Prostate gland (tissue), 2 donors: Measurements from ENCODE around the gene PTN. TPM values are rescaled to one million over a fixed set of nuclear protein-coding genes. Genes with fewer than 3 reads are reported as not detected.

ENCODE experiments used
- DNase-seq: peaks from one replicate; pipeline ENCODE4 v3.0.0-alpha.2; 2019; ENCODE audit warnings: low spot score
- H3K27ac ChIP-seq, 2 donors: fragments of 200-600 bp; sonication (generic); 2 replicates each; pipeline ENCODE4 v1.5.1; 2017 to 2019
- H3K27me3 ChIP-seq: fragments of 200-600 bp; sonication (generic); replicated peaks from 2 replicates; pipeline ENCODE4 v1.5.1; 2019; ENCODE audit not compliant: insufficient read depth
- H3K36me3 ChIP-seq, 2 donors: fragments of 200-600 bp; sonication (generic); 1 replicate in 1 of 2; 2 replicates in 1 of 2; pipeline versions ENCODE4 v1.5.1 to v1.8.1; 2017 to 2019
- H3K4me1 ChIP-seq: fragments of 200-600 bp; sonication (generic); replicated peaks from 2 replicates; pipeline ENCODE4 v1.5.1; 2019
- H3K4me3 ChIP-seq, 2 donors: fragments of 200-600 bp; sonication (generic); 2 replicates each; pipeline ENCODE4 v1.5.1; 2017 to 2019
- H3K9me3 ChIP-seq: fragments of 200-600 bp; sonication (generic); 2 replicates; pipeline ENCODE4 v1.5.1; 2017
- POLR2A ChIP-seq: fragments of 450-650 bp; IDR thresholded peaks from one replicate; pipeline ENCODE4 v1.6.1; 2016; ENCODE audit warnings: antibody characterized with exemption, mild to moderate bottlenecking
- POLR2AphosphoS5 ChIP-seq: sonication (generic); formaldehyde crosslinking; IDR thresholded peaks from one replicate; pipeline ENCODE4 v1.6.1; 2017; ENCODE audit warnings: antibody characterized with exemption
- WGBS: methylation state at CpG from one replicate; pipeline ENCODE4 v1.1.5; 2018; 5-methylcytosine and 5-hydroxymethylcytosine counted together
- intact Hi-C: fragments of 100-400 bp; cut with DNase I; formaldehyde crosslinking; loops from one replicate; pipeline ENCODE4 v1.14.2; 2022
- total RNA-seq, 2 donors: library from RNA; depleted of rRNA; stranded (reverse); fragments of >200 nt; gene quantifications; one replicate each; pipeline ENCODE4 v1.1.0, GENCODE V29; 2016
- TF ChIP-seq, protein P1 (sequence below), 4 experiments: fragments of 200-600 bp in 2 of 4; fragments of 450-650 bp in 2 of 4; sonication (generic) in 2 of 4; IDR thresholded peaks; 1 replicate in 3 of 4; 2 replicates in 1 of 4; pipeline ENCODE4 v1.5.1; 2016 to 2019; ENCODE audit warnings: antibody characterized with exemption in 4 of 4, mild to moderate bottlenecking in 2 of 4, moderate library complexity in 2 of 4

Gene PTN
- total RNA-seq, 2 donors from 2014 or later, result 56.6 to 96.6 TPM

DNA sequence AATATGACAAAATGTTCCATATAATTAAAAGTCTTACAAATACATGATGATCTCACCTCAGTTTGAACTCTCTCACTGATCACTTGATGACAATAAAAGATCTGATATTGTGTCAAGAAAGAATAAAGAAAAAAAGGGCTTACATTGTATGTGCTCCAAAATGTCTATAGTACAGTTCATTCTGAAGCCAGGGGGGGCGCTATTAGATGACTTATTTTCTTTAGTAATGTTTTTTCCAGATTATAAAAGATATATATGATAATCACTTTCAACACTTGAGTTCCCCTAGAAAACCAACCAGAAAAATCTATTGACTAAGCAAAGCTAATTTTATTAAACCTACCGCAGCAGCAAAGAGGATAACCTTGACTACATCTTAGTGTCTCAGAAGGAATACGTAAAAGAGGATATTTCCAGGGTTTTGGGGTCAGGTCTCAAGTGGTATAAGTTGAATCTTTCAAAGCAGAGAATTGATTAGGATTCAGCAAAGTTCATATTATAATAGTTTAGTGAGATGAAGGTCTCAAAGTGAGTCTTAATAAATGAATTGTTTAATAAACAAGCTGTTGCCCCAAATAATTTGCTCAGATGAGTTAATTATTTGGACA is 55.8 kb downstream of the PTN start:
- intact Hi-C loops, result no loop called here
- H3K27me3 ChIP-seq, result no peaks in the 10 kb centered on the region
- 78% methylated on average over 3 of the region's 3 CpGs for WGBS

DNA sequence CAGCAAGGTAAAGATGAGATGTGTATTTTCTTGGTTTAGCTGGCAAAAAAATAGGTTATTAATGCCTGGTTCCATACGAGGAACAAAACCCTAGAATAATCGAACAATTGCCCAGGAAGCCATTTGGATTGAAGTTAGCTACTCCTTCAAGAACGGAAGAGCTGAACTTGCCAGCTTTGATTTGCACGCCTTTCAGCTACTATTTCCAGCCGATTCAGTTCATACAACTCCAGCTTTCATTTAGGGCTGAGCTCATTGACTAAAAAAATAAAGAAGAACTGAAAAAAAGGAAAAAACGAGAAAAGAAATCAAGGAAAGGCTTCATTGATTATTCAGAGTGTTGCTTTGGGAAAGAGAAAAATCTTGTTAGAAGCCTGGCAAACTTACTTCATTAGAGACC is 60.4 kb downstream of the PTN start:
- intact Hi-C loops, result no loop called here
- Histone ChIP-seq H3K27me3 (no peaks in the 10 kb centered on the region), H3K36me3 (no peaks in the 10 kb centered on the region), H3K9me3 (no peaks in the 10 kb centered on the region), H3K4me1 (no peaks in the 10 kb centered on the region), H3K27ac (no peak overlapping the region), H3K4me3 (no peak overlapping the region)
- no peak for DNase-seq
- TF ChIP-seq, protein P1, sequence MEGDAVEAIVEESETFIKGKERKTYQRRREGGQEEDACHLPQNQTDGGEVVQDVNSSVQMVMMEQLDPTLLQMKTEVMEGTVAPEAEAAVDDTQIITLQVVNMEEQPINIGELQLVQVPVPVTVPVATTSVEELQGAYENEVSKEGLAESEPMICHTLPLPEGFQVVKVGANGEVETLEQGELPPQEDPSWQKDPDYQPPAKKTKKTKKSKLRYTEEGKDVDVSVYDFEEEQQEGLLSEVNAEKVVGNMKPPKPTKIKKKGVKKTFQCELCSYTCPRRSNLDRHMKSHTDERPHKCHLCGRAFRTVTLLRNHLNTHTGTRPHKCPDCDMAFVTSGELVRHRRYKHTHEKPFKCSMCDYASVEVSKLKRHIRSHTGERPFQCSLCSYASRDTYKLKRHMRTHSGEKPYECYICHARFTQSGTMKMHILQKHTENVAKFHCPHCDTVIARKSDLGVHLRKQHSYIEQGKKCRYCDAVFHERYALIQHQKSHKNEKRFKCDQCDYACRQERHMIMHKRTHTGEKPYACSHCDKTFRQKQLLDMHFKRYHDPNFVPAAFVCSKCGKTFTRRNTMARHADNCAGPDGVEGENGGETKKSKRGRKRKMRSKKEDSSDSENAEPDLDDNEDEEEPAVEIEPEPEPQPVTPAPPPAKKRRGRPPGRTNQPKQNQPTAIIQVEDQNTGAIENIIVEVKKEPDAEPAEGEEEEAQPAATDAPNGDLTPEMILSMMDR (IDR thresholded peaks at IDR 0.05), result no peak
- TF ChIP-seq POLR2AphosphoS5, result no peak
- TF ChIP-seq POLR2A, result no peak
- WGBS, result 88% methylated on average over 6 of the region's 6 CpGs

More for the DNA sequence above, 55.8 kb downstream of the PTN start:
- H3K27ac ChIP-seq, result no peak overlapping the region
- no peaks in the 10 kb centered on the region for H3K4me1 ChIP-seq
- H3K9me3 ChIP-seq, result no peaks in the 10 kb centered on the region
- DNase-seq, result no peak
- H3K4me3 ChIP-seq, result no peak overlapping the region
- TF ChIP-seq, protein P1 (IDR thresholded peaks at IDR 0.05), result no peak
- TF ChIP-seq POLR2AphosphoS5 (no peak), POLR2A (no peak)
- no peaks in the 10 kb centered on the region for H3K36me3 ChIP-seq

DNA sequence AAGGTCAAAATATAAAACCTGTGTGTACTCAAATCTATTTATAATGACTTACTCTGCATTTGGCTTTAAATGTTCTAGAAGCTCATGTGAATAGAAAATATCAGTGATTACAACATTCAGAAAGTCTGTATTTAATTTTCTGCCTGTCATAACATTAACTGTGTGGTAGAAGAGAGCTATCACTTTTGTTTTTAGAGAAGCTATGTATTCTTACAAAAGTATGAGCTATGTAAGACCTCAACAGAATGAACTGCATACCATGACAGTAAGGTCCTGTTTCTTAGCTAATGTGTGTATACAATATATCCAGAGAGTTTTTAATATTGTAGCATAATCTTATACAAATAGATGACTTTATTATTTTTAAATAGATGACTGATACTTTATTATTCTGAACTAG is 61.5 kb downstream of the PTN start:
- no peaks in the 10 kb centered on the region for H3K36me3 ChIP-seq
- H3K4me1 ChIP-seq, result no peaks in the 10 kb centered on the region
- TF ChIP-seq POLR2A, result no peak
- TF ChIP-seq POLR2AphosphoS5, result no peak
- TF ChIP-seq, protein P1 (IDR thresholded peaks at IDR 0.05), result no peak
- intact Hi-C loops, result no loop called here
- DNase-seq, result no peak
- no peaks in the 10 kb centered on the region for H3K9me3 ChIP-seq
- H3K4me3 ChIP-seq, result no peak overlapping the region
- no peak overlapping the region for H3K27ac ChIP-seq
- no peaks in the 10 kb centered on the region for H3K27me3 ChIP-seq

DNA sequence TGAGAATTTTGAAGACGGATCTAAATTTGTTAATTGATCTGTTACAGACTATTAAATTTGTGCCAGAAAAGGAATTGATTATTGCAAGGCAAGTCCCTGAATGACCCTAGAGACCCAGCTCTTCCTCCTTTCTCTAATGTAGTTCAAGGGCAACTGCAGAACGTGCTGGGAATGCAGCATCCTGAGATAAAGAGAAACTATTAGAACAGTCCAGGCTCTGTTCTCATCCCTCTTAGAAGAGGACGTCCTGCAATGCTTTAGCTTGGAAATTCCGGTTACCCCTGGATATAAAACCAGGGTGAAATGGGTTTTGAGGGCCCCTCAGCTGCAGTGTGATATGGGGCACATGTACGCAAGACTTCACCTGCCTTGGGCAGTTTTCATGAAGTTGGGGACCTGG is 67.3 kb downstream of the PTN start:
- no peaks in the 10 kb centered on the region for H3K9me3 ChIP-seq
- TF ChIP-seq POLR2AphosphoS5, result no peak
- TF ChIP-seq, protein P1 (IDR thresholded peaks at IDR 0.05), result no peak
- TF ChIP-seq POLR2A, result no peak
- intact Hi-C loops, result no loop called here
- no peaks in the 10 kb centered on the region for H3K27me3 ChIP-seq
- H3K27ac ChIP-seq, result no peak overlapping the region
- H3K4me3 ChIP-seq, result no peak overlapping the region
- DNase-seq, result no peak
- H3K4me1 ChIP-seq, result no peaks in the 10 kb centered on the region
- no peaks in the 10 kb centered on the region for H3K36me3 ChIP-seq
- 93% methylated on average over 5 of the region's 5 CpGs for WGBS

DNA sequence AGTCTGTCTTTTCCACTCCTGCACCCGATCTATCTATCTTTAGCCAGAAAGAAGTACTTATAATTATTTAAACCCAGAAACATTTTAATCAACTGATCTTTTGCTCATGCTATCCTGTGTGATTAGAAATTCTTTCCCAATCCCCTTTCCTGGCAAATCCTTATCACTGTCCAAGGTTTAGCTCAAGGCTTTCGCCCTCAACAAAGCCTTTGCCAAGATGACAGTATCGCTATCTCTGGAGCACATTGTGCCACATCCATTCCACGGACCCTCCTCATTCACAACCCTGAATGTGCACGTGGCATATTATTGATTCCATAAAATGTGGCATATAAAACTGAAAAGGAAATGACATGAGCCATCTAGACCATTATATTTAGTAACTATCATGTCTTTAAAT is 71.3 kb downstream of the PTN start:
- no peak for TF ChIP-seq POLR2AphosphoS5
- TF ChIP-seq, protein P1 (IDR thresholded peaks at IDR 0.05), result no peak
- TF ChIP-seq POLR2A, result no peak

More for the DNA sequence above, 71.3 kb downstream of the PTN start:
- Histone ChIP-seq H3K4me3 (no peak overlapping the region), H3K27me3 (no peaks in the 10 kb centered on the region), H3K9me3 (no peaks in the 10 kb centered on the region), H3K27ac (no peak overlapping the region), H3K4me1 (no peaks in the 10 kb centered on the region), H3K36me3 (no peaks in the 10 kb centered on the region)
- no peak for DNase-seq
- intact Hi-C loops, result no loop called here
- WGBS, result 87% methylated on average over 5 of the region's 5 CpGs
